GM12892 (cell line): ENCODE measurements around the gene TC2N.

Experiments
- POLR2A ChIP-seq: IDR thresholded peaks from 2 replicates; pipeline ENCODE4 v1.6.1; 2011; ENCODE audit warnings: low read depth, low read length, control low read depth
- TAF1 ChIP-seq: IDR thresholded peaks from 2 replicates; pipeline ENCODE4 v1.6.1; 2011; ENCODE audit warnings: low read depth, mild to moderate bottlenecking, control low read depth, low read length, borderline replicate concordance

DNA sequence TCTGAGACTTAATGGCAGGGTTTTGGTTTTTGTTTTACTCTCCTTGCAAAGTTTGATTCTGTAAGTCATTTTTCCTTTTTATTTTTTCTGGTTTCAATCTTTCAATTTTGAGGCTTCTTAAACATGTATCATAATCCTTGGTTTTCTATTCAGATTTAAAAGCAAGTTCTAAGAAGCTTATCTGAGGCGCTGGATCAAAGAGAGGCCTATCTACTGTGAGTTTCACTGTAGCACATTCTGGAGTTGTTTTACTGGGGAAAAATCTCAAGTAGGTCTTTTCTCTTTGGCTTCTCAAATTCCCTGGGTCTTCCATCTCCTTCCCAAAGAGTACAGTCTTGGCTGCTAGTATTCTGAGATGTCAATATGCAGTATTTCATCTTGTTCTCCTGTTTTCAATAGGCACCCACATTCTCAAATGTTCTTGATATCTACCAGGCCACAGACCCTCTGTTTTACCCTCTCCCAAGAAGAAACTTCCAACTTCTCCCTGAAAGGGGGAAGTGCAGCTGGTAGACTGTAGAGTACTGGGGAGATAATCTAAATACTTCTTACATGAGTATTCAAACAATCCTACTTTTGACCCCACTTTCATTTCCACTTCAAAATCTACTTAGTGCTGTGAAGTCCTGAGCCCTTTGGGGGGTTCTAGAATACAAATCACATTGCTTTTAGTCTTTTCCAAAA, 124.6 kb downstream of the TC2N start:
- TF ChIP-seq POLR2A (no peak), TAF1 (no peak)
